Stimulated activated CD8-positive, alpha-beta memory T cell treated with anti-CD3 and anti-CD28 coated beads, Interleukin-15, amount 100 ng/mL, for 24 hours (primary cell): ENCODE results near the gene GALNT15.

Experiments used
- DNase-seq: peaks from one replicate; pipeline ENCODE4 v3.0.0-alpha.2; 2020; ENCODE audit warnings: low read depth

GALNT15 gene, protein sequence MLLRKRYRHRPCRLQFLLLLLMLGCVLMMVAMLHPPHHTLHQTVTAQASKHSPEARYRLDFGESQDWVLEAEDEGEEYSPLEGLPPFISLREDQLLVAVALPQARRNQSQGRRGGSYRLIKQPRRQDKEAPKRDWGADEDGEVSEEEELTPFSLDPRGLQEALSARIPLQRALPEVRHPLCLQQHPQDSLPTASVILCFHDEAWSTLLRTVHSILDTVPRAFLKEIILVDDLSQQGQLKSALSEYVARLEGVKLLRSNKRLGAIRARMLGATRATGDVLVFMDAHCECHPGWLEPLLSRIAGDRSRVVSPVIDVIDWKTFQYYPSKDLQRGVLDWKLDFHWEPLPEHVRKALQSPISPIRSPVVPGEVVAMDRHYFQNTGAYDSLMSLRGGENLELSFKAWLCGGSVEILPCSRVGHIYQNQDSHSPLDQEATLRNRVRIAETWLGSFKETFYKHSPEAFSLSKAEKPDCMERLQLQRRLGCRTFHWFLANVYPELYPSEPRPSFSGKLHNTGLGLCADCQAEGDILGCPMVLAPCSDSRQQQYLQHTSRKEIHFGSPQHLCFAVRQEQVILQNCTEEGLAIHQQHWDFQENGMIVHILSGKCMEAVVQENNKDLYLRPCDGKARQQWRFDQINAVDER

DNA sequence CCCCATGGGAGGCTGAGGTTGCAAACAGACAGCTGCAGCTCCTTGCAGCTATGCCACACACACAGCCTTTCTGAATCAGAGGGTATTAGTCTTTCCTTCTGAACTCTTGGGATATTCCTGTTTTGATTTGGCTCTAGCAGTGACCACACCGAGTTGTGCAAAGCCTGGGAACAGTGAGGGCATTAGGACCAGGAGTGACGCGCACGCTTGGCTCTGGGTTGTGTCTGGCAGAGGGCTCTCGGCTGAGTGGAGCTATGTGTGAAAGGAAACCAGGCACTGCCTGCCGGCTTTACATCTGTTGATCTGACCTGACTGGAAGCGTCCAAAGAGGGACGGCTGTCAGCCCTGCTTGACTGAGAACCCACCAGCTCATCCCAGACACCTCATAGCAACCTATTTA lies at the start of gene GALNT15:
GALNT15 (plus strand) TSS at position 292 of the 400 bp plus-strand sequence. CDS start 472 bp downstream, outside the sequence.
- no peak for DNase-seq

DNA sequence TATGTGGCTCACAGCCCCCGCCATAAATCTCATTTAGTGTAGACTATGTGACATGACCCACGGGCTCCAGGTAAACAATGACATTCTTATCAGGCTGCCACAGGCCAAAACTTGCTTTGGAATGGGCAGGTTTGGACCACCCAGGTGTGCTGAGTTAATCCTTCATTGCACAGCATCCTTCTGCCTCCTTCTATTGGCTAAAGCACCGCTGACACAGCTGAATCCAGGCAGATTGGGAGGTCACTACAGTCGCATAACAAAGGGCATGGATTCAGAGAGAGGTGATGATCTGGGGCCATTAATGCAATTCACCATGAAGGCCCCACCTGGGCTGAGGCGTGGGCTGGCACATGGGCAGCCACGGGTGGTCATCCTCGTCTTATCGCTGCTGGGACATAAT lies 47.8 kb upstream of the GALNT15 start:
- no peak for DNase-seq

DNA sequence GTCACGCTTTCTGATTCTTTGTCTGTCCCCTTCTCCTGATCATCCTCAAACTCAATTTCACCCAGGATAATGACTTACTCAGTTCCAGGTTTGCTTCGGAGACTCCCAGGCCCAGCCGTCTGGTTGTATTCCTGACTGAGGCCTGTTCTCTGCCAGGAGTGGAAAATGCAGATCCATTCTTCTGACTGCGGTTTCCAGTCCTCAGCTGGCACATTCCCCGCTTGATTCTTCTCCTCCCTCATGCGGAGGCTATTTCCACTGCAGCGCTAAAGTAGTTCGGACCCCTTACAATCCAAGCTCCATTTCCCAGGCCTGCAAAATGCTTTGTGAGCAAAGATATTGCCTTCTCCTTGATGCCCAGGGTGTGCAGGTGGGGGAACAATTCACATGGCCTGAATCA lies 47.2 kb upstream of the GALNT15 start:
- no peak for DNase-seq

- no peak for DNase-seq
Measured at GRCh38 chr3:16130066-16130465, 44.4 kb upstream of the GALNT15 start.

GRCh38 chr3:16132190-16132589 lies 42.3 kb upstream of the GALNT15 start:
- no peak for DNase-seq

- DNase-seq, result no peak
Measured at GRCh38 chr3:16132928-16133327, 41.6 kb upstream of the GALNT15 start.

- DNase-seq, result no peak
Measured at GRCh38 chr3:16134173-16134928, 40.1 kb upstream of the GALNT15 start.

GRCh38 chr3:16136055-16136454 lies 38.4 kb upstream of the GALNT15 start:
- no peak for DNase-seq

DNA sequence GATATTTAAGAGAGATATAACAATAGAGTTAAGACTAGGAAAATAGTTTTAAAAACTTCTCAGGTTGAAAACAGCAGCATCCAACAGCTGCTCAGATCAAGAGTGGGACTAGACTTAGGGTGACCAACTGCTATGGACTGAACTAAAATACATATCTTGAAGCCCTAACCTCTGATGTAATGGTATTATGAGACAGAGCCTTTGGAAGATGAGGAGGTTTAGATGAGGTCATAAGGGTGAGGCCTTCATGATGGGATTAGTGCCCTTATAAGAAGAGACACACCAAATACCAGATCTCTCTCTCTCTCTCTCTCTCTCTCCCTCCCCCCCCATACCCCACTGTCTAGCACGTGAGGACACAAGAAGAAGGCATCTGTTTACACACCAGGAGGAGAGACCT lies 37.4 kb upstream of the GALNT15 start:
- DNase-seq, result no peak

DNA sequence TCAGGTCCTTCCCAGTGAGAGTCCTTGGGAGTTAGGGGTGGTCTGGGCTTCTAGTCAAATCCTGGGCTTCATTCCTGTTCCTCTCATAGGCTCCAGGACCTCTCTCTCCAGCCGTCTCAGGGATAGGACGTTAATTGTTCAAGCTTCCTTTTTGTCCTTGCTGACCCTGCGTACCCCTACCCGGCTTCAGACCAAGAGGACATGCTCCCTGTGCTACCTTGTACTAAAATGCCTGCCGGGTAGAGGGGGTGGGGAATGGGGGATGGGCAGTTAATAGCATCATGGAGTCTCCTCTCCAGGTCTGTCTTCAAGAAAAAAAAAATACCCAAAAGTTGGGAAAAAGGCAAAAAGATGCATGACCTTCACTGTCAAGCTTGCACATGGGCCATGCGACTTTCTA lies 36.5 kb upstream of the GALNT15 start:
- no peak for DNase-seq

- DNase-seq, result no peak
Measured at GRCh38 chr3:16140116-16140893, 34.2 kb upstream of the GALNT15 start.

GRCh38 chr3:16140894-16141285 lies 33.6 kb upstream of the GALNT15 start:
- no peak for DNase-seq

GRCh38 chr3:16142350-16143025 lies 32.0 kb upstream of the GALNT15 start:
- DNase-seq, result no peak

DNA sequence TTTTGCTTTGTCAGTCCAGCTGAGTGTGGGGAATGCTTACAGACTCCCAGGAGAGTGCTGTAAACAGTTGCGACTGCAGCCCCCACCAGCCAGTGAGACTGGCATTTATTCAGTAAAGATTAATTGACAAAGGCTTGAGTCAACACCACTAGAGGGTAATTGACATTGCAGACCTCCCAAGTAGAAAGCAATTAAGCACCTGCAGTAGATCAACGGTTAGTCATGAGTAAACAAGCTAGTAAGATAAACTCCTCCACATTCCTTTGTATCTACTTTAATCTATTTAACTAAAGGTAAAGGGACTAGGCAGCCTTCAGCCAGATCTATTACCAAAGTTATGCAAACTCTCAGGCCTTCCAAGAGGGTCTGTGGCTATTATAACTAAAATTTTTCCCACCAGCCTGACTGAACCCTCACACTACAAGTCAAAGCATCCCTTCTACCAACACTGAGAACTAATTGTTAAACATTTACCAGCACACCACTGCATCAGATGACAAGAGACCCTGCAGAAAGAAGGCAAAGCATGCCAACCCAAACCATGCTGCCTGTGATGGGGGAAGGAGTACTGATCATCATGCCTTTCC lies 30.5 kb upstream of the GALNT15 start:
- DNase-seq, result no peak

DNA sequence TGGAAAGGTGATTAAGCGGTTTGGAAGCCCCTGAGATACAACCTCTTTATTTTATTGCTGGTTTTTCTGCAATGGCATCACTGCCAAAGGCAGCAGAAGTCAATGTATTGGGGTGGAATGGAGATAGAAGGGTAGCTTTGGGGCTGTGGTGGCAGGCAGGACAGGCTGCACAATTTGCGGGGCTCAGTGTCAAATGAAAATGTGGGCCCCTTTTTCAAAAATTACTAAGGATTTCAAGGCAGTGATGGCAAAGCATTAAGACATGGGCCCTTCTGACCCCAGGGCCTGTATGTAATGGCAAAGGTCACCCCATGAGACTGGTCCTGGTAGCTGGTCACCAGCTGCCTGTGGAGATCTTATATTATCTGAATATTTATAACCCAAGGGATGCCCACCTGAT lies 29.3 kb upstream of the GALNT15 start:
- DNase-seq, result no peak

DNA sequence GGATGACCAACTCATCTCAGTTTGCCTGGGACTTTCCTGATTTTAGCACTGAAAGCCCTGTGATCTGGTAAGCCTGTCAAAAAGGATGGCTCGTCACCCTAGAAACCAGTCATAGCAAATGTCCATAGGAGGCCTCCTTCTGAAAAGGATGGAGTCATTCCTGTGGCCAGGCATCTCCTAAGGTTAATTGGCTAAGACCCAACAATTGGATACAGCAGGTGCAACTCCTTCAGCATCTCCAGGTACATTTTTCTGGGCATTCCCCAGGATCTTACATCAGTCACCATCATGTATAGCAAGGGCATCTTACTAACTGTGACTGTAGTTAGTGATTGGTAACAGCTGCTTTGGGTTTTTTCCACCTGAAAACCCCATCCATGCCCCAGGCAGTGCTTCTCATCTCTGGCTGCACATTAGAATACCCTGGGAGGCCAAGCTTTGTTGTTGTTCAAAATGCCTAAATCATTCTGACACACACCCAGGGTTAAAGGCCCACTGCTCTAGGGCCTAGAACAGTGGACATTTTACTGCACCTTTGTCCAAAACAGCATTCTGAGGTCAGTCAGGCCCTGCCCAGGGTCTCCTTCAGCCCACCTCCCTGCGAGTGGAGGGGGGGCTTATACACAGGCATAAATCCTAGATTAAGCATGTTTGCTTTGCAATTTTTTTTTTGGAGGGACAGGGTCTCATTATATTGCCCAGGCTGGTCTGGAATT lies 28.3 kb upstream of the GALNT15 start:
- no peak for DNase-seq

GRCh38 chr3:16147220-16147994 lies 27.1 kb upstream of the GALNT15 start:
- no peak for DNase-seq

DNA sequence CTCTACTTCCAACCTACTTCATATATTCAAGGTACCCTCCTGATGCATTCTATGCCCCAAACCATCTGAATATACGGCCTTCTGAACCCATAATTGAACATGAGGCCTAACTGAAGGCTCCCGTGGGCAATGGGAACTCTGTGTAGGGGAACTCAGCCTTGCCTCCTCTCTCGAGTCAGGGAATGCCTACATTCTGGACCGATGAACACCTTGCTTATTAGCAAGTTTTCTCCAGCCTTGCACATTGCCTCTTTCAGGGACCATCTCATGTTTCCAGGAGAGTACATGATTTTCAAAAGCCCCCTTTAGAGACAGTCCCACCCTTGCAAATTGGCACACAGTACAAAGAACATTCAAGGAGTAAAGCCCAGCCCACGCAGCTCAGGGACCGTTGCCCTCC lies 26.3 kb upstream of the GALNT15 start:
- no peak for DNase-seq

- DNase-seq, result no peak
Measured at GRCh38 chr3:16148783-16149182, 25.7 kb upstream of the GALNT15 start.

DNA sequence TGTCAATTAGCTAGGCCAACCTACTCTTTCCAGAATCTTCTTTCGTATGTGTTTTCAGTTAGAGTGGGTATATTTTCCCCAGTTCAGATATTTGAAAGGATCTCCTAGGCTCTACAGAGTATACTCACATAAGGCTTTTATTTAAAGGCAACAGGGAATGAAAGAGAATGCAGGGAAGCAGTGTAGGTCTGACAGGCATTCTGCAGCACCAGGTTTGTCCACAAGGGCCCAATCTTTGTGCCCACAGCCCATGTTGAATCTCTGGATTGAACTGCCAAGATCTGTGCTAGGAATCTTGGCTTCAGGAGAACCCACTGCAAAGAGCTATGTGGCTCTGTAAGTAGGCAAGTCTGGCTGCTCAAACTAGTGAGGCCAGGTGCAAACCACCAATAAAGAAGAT lies 24.2 kb upstream of the GALNT15 start:
- DNase-seq, result no peak
